ENCODE measurements around the gene TUNAR.

DNA sequence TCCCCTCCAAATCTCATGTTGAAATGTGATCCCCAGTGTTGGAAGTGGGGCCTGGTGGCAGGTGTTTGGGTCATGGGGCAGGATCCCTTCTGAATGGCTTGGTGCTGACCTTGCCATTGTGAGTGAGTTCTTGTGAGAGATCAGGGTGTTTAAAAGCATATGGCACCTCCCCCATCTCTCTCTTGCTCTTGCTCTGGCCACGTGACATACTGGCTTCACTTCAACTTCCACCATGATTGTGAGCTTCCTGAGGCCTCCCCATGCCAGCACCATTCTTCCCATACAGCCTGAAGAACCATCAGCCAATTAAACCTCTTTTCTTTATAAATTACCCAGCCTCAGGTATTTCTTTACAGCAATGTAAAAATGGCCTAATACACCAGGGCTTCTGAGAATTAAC, 82.7 kb downstream of the TUNAR start:
- TF ChIP-seq, protein P1, sequence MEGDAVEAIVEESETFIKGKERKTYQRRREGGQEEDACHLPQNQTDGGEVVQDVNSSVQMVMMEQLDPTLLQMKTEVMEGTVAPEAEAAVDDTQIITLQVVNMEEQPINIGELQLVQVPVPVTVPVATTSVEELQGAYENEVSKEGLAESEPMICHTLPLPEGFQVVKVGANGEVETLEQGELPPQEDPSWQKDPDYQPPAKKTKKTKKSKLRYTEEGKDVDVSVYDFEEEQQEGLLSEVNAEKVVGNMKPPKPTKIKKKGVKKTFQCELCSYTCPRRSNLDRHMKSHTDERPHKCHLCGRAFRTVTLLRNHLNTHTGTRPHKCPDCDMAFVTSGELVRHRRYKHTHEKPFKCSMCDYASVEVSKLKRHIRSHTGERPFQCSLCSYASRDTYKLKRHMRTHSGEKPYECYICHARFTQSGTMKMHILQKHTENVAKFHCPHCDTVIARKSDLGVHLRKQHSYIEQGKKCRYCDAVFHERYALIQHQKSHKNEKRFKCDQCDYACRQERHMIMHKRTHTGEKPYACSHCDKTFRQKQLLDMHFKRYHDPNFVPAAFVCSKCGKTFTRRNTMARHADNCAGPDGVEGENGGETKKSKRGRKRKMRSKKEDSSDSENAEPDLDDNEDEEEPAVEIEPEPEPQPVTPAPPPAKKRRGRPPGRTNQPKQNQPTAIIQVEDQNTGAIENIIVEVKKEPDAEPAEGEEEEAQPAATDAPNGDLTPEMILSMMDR (conservative IDR thresholded peaks at IDR 0.05; ENCODE audit: low read depth, low read length), result no peak
- TF ChIP-seq EZH2 (IDR thresholded peaks at IDR 0.05; ENCODE audit: borderline replicate concordance, low read depth, low read length, poor library complexity, severe bottlenecking), result no peak

All from A673 (cell line).